ENCODE measurements around the gene RIC8B.
A peak's percentile ranks its signal among the peaks of the same experiment; 100 is the strongest.

RIC8B gene

DNA sequence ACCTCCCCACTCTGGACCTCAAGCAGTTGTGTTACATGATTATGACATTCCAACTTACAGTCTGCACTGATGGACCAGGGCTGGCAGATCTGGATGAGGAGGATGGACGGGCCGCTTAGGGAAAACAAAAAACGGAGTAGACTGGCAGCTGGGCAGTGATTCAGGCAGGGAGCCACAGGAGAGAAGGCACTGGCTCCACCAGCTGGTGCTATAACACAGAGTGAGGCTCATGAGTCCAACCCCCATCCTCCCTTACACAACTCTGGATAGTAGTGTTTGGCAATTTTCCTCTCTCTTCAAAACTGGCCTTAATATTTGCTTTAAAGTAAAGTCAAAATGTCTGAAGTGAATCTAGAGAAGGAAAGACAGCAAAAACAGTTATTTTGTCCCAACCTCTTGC, 9.7 kb upstream of the RIC8B start:
- TF ChIP-seq JUND (IDR thresholded peaks at IDR 0.05; ENCODE audit: low read depth) = no peak
- in situ Hi-C loops (cut with HindIII; ENCODE audit: low pct_unique_long_range_greater_than_20kb, low sequenced_read_pairs) = no loop called here
- DNase-seq (ENCODE audit: low read depth in 1 of 2, low spot score in 1 of 2) = peak in 1 of 2 experiments; percentile 56

DNA sequence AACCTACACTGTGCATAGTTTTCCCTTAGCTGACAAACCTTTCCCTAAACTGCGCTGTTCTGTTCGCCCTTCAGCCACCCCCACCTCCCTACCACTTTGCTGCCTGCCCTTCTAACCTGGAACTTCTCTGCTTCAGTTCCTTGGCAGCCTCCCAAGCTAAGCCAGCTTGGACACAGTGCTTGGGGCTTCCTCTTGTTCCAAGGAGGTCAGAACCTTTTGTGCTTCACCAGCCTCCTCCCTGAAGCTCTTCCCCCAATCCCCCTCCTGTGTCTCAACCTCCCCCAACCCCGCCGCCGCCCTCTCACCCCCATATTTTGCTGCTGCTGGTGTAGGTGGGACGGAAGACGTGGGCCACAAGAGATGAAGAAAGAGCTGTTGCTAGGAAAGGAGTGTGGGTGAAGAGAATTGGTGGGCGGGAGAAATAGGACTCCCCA, 8.1 kb upstream of the RIC8B start:
- TF ChIP-seq JUND (IDR thresholded peaks at IDR 0.05; ENCODE audit: low read depth) = no peak
- in situ Hi-C loops (cut with HindIII; ENCODE audit: low pct_unique_long_range_greater_than_20kb, low sequenced_read_pairs) = no loop called here
- DNase-seq (ENCODE audit: low read depth in 1 of 2, low spot score in 1 of 2) = no peak

DNA sequence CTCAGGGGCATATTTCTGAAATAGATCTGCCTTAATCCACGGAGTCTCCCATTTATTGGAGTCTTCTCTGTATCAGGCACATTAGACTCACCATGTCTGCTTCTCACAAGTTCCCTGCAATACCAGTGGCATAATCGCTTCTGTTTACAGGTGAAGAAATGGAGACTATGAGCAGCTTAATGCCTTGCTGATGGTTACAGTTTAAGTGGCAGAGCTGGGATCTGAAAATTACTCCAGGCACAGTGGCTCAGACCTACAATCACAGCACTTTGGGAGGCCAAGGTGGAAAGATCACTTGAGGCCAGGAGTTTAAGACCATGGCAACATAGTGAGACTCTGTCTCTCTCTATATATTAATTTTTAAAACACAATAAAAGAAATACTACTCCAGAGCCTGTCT, 7.3 kb upstream of the RIC8B start:
- TF ChIP-seq JUND (IDR thresholded peaks at IDR 0.05; ENCODE audit: low read depth) = no peak
- no peak for DNase-seq (ENCODE audit: low read depth in 1 of 2, low spot score in 1 of 2)
- in situ Hi-C loops (cut with HindIII; ENCODE audit: low pct_unique_long_range_greater_than_20kb, low sequenced_read_pairs) = no loop called here

DNA sequence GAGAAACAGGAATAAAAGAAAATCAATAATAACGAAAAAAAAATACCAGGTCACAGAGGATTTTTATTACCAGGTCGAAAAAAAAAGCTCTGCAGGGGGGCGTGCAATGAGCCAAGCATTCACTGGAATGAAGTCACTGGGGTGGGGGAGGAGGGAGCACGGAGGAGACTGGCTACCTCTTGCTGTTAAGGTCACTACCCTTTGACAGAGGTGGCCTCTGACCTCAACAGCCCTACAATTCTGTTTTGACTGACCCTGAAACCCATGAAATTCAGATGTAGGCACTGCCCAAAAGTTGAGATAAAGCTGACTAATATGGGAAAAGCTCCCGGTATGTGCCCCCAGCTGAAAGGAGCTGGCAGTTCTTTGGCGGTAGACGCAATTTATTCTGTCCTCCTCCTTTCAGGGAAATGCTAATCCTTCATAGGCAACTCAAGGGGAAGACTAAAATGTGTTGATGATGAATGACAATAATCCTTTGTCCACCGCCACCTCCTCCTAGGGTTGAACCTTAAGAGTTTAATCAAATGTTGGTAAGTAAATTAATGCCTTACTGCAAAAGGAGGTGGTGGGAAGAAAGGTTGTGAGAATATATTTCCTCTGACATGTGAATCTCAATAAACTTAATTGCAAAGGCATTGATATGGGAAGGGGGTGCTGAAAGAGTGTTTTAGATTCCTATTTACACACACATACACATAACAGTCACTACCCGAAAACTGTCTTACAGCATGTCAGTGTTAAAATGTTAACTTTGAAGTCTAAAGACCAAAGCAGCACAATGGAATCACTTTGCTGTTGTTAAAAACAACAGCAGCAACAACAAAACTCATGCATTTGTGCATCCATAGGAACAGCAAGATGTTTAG, 6.3 kb upstream of the RIC8B start:
- DNase-seq (ENCODE audit: low read depth in 1 of 2, low spot score in 1 of 2) = no peak
- in situ Hi-C loops (cut with HindIII; ENCODE audit: low pct_unique_long_range_greater_than_20kb, low sequenced_read_pairs) = no loop called here
- TF ChIP-seq JUND (IDR thresholded peaks at IDR 0.05; ENCODE audit: low read depth) = no peak

DNA sequence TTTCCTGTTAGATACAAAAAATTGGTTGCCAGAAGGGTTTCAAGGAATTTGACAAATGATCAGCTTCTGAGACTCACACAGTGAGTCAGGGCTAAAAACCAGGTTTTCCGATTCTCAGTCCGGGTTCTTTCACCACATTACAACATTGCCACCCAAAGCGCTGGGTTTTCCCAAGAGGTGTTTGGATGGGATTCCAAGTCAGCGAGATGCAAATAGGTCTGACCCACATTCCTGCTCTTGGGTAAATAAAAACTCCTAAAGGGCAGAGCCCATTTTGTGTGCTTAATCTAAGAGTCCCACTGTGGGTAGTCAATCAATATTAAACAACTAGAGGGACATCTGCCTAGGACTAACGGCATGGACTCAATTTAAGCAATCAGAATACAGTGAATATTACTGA, 5.4 kb upstream of the RIC8B start:
- TF ChIP-seq JUND (IDR thresholded peaks at IDR 0.05; ENCODE audit: low read depth) = no peak
- in situ Hi-C loops (cut with HindIII; ENCODE audit: low pct_unique_long_range_greater_than_20kb, low sequenced_read_pairs) = no loop called here
- DNase-seq (ENCODE audit: low read depth in 1 of 2, low spot score in 1 of 2) = peak in 1 of 2 experiments; percentile 51

DNA sequence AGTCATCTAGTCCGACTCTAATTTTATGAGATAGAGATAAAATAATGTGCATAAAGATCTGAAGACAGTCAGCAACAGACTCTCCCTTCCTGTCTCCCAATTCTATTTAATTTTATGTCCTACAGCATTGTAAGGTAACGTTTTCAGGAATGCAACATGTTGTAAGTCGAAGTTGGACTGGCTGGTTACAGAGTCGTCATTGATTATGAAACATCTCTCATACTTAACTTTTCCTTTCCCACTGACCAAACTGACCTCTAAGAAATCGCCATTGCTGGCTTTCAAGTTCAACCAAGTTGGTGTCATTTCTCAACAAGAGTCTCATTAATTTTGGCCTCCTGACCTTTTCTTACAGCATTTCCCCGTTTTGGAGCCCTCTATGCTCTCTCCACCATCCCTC, 4.9 kb upstream of the RIC8B start:
- in situ Hi-C loops (cut with HindIII; ENCODE audit: low pct_unique_long_range_greater_than_20kb, low sequenced_read_pairs) = no loop called here
- no peak for DNase-seq (ENCODE audit: low read depth in 1 of 2, low spot score in 1 of 2)
- no peak for TF ChIP-seq JUND (IDR thresholded peaks at IDR 0.05; ENCODE audit: low read depth)

DNA sequence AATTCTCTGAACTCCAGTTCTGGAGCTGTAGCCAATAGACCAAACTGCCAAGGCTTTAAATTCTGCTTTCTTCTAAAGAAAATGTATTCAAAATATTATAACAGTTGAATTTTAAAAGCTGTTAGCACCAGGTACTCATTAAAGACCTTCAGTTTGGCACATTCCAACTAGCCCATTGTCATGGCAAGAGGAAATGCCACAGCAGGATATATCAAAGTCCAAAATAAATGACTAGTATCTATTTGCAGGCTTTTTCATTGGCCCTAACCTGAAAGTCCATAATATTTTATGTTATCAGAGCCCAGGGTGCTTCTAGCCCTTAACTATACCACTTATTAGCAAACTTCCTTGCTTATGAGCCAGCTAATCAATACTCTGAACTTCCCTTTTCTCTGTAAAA, 3.1 kb upstream of the RIC8B start:
- in situ Hi-C loops (cut with HindIII; ENCODE audit: low pct_unique_long_range_greater_than_20kb, low sequenced_read_pairs) = no loop called here
- no peak for DNase-seq (ENCODE audit: low read depth in 1 of 2, low spot score in 1 of 2)
- TF ChIP-seq JUND (IDR thresholded peaks at IDR 0.05; ENCODE audit: low read depth) = no peak

DNA sequence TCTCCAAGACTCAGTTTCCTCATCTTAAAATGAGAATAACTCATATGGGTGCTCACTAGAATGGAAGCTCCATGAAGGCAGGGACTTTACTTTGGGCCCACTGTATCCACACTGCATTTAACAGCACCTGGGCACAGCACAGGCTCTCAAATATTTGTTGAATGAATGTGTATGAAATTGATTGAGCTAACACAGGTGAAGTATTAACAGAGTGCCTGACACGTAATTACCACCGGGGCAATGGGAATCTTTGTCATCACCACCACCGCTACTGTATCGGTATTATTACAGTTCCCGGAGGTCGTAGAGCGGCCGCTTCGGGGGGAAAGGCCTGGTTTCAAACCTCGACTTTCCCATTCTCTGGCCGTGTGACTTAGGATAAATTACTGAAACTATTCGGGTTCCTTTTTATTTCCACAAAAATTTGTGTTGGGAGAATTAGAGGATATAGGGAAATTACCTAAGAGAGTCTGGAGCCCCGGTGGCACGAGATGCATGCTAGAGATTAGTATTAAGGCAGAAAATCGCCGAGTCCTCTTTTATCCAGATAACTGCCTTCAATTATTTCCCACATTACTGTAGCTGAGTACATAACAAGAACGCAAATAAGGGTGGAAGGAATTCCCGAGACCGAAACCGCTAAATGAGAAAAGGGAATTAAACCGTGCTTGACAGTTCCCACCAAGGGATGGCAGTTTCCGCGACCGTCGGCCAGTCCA, 1.0 kb upstream of the RIC8B start:
- TF ChIP-seq JUND (IDR thresholded peaks at IDR 0.05; ENCODE audit: low read depth) = no peak
- in situ Hi-C loops (cut with HindIII; ENCODE audit: low pct_unique_long_range_greater_than_20kb, low sequenced_read_pairs) = no loop called here
- DNase-seq (ENCODE audit: low read depth in 1 of 2, low spot score in 1 of 2) = no peak

DNA sequence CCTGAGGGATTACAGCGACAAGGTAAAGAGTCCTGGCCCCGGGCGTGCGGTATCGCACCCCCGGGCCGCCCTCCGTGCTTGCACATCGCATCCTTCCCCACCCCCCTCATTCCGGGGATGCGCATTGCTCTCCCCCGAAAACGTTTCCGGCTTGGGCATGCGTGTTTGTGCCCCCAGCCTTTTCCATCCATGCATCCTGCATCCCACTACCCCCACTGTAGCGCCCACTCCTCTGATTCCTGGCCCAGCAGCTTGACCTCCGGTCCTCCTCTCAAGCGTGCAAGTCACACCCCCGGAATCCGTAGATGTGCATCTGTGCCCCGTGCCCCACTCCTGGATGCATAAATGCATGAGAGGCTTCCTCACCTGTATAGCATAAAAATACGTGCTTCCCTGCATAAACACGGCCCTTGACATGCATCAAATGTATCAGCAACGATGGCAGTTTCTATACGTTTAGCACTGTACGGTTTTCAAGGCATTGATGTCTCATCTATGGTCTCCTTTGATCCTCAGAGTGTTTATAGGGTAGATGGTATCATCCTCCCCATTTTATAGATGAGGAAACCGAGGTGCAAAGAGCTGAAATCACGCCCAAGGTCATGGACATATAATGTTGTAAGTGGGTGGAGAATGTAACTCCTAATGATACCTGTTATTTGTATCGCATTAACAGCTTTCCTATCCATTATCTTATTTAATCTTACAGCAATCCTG, 484 bp downstream of the RIC8B start:
- DNase-seq (ENCODE audit: low read depth in 1 of 2, low spot score in 1 of 2) = peak in 1 of 2 experiments; percentile 10
- TF ChIP-seq JUND (IDR thresholded peaks at IDR 0.05; ENCODE audit: low read depth) = no peak
- in situ Hi-C loops (cut with HindIII; ENCODE audit: low pct_unique_long_range_greater_than_20kb, low sequenced_read_pairs) = no loop called here

DNA sequence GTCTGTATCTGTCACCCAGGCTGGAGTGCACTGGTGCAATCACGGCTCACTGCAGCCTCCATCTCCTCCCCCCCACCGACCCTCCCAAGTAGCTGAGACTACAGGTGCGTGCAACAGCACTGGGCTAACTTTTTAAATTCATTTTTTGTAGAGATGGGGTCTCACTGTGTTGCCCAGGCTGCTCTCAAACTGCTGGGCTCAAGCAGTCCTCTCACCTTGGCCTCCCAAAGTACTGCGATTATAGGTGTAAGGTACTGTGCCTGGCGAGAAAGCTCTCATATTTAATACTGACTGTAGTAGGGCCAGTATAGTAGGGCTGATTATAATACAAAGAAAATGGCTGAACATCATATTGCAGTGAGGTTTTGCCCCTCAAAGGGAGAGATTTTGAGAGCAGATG, 2.4 kb downstream of the RIC8B start:
- in situ Hi-C loops (cut with HindIII; ENCODE audit: low pct_unique_long_range_greater_than_20kb, low sequenced_read_pairs) = no loop called here
- DNase-seq (ENCODE audit: low read depth in 1 of 2, low spot score in 1 of 2) = no peak
- TF ChIP-seq JUND (IDR thresholded peaks at IDR 0.05; ENCODE audit: low read depth) = no peak

DNA sequence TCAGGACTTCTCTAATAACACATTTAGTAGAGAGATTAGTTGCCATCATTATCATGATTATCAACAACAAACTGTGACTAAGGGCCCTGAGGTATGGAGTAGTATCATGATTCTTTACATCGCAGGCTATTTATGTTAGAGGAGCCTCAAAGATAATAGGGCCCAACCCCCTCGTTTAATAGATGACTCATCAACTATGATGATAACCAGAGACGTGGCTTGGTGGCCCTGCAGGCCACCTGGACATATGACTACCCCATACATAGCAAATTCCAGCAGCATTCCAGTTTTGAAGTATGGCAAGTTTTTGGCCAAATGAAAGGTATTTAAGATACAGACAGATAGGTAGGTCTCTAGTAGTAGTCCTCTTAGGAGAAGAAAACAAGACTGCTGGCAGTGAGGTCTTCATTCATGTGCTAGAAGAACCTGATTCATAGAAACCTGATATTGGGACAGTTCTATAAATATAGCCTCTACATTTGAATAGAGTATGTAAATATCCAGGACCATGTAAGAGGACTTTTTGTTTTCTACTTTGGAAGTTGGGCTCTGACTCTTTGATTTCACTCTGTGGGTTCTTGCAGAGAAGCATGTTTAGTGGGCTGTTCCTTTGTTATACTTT, 5.6 kb downstream of the RIC8B start:
- in situ Hi-C loops (cut with HindIII; ENCODE audit: low pct_unique_long_range_greater_than_20kb, low sequenced_read_pairs) = no loop called here
- TF ChIP-seq JUND (IDR thresholded peaks at IDR 0.05; ENCODE audit: low read depth) = no peak
- DNase-seq (ENCODE audit: low read depth in 1 of 2, low spot score in 1 of 2) = no peak

DNA sequence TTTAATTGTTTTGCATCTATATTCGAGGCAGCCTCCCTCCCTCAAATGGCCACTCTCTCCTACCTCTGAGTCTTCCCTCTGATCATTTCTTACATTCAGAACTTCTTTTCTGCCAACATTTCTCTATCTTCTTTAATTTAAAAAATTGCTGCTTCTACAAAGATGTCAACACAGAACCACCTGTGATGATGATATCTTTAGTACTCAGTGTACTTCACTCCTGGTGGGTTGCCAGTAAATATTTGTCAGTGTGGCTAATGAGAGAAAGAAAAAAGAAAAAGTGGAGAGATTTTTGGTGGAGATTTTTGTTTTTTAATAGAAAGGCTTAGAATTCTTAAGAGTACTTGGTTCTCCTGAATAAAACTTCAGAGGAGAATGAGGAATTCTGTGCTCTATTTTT, 8.1 kb downstream of the RIC8B start:
- no peak for TF ChIP-seq JUND (IDR thresholded peaks at IDR 0.05; ENCODE audit: low read depth)
- no peak for DNase-seq (ENCODE audit: low read depth in 1 of 2, low spot score in 1 of 2)
- in situ Hi-C loops (cut with HindIII; ENCODE audit: low pct_unique_long_range_greater_than_20kb, low sequenced_read_pairs) = no loop called here
